Measurements from ENCODE around the gene RAB7A. TPM values are rescaled to one million over a fixed set of nuclear protein-coding genes. Genes with fewer than 3 reads are reported as not detected.

RAB7A gene
- total RNA-seq, 1 experiment from 2014 or later: 491 TPM

DNA sequence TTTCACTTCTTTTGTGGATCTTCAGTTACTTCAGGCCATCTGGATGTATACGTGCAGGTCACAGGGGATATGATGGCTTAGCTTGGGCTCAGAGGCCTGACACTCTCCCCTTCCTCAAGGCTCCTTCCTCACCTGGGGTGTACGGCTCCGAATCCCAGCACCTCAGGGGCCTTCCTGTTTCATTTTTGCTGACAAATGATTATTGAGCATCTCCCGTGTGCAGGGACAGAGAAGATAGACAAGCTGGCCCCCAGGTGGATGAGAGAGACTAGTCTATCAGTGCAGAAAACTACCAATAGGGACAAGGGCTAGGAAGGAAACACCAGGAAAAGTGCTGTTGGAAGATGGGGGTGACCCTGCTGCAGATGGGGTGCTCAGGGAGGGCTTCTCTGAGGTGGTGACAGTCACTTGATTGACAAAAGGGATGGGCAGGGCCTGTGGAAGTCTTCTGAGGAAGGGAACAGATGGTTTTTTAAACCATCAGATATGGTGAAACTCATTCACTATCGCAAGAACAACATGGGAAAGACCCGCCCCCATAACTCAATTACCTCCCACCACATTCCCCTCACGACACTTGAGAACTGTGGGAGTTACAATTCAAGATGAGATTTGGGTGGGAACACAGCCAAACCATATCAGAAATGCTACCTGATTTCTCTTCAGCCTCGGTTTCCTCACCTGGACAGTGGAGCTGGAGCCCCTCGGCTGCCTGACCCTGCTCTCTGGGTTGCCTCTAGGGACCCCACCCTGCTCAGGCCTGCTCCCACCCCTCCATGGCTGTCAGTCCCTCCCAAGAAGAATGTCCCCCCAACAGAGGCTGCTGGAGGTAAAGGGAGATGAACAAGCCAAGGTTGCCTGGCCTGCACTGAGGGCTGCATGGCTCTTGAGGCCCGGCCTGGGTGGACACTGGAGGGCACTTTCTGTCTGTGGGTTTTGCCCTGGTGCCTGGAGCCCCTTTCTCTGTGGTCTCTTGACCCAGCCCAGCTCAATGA, 116.2 kb downstream of the RAB7A start:
- H3K4me1 Mint-ChIP-seq (ENCODE audit: low read depth, unreplicated experiment): peaks cover 15% of the 10 kb centered on the region
- intact Hi-C loops (cut with micrococcal nuclease; ENCODE audit: unreplicated experiment): no loop called here
- TF ChIP-seq, protein P1, sequence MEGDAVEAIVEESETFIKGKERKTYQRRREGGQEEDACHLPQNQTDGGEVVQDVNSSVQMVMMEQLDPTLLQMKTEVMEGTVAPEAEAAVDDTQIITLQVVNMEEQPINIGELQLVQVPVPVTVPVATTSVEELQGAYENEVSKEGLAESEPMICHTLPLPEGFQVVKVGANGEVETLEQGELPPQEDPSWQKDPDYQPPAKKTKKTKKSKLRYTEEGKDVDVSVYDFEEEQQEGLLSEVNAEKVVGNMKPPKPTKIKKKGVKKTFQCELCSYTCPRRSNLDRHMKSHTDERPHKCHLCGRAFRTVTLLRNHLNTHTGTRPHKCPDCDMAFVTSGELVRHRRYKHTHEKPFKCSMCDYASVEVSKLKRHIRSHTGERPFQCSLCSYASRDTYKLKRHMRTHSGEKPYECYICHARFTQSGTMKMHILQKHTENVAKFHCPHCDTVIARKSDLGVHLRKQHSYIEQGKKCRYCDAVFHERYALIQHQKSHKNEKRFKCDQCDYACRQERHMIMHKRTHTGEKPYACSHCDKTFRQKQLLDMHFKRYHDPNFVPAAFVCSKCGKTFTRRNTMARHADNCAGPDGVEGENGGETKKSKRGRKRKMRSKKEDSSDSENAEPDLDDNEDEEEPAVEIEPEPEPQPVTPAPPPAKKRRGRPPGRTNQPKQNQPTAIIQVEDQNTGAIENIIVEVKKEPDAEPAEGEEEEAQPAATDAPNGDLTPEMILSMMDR (IDR thresholded peaks at IDR 0.05; ENCODE audit: unreplicated experiment): no peak
- no peaks in the 10 kb centered on the region for H3K36me3 Mint-ChIP-seq (ENCODE audit: insufficient read depth, unreplicated experiment)
- CTCF ChIA-PET: no interaction called here
- no peak overlapping the region for H3K27ac Mint-ChIP-seq (ENCODE audit: unreplicated experiment)
- H3K9me3 Mint-ChIP-seq (ENCODE audit: low read depth, unreplicated experiment): no peaks in the 10 kb centered on the region
- DNase-seq: no peak
- H3K4me3 Mint-ChIP-seq (ENCODE audit: low read depth, unreplicated experiment): no peak overlapping the region
- BruUV-seq (replicated peaks): no TSS peak
- H3K27me3 Mint-ChIP-seq (ENCODE audit: unreplicated experiment): peaks cover 30% of the 10 kb centered on the region

DNA sequence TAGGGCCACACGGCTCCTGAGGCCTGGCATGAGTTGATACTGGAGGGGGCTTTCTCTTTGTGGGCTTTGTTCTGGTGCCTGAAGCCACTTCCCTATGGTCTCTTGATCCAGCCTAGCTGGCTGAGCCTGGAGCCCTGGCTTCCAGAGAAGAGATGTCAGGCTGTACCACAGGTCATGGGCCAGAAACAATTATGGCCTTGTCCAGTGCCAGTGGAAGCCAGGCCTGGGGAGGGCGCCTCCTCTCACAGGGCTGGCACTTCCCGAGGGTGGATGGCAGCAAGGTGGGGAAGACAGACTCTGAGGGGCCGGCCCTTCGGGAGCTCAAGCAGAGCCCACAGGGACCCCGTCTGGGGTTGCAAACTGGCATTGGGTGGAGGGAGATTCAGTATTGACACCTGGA, 118.5 kb downstream of the RAB7A start:
- Mint-ChIP-seq H3K27ac (ENCODE audit: unreplicated experiment) (no peak overlapping the region), H3K27me3 (ENCODE audit: unreplicated experiment) (peaks cover 38% of the 10 kb centered on the region), H3K9me3 (ENCODE audit: low read depth, unreplicated experiment) (no peaks in the 10 kb centered on the region), H3K4me1 (ENCODE audit: low read depth, unreplicated experiment) (peaks cover 15% of the 10 kb centered on the region), H3K36me3 (ENCODE audit: insufficient read depth, unreplicated experiment) (no peaks in the 10 kb centered on the region), H3K4me3 (ENCODE audit: low read depth, unreplicated experiment) (no peak overlapping the region)
- TF ChIP-seq, protein P1 (IDR thresholded peaks at IDR 0.05; ENCODE audit: unreplicated experiment): peak; percentile 10
- intact Hi-C loops (cut with micrococcal nuclease; ENCODE audit: unreplicated experiment): no loop called here
- CTCF ChIA-PET: interaction anchor here (0.6 kb wide), 1 partner anchor 8 kb away, joined by 10 read pairs; no protein-coding TSS in a partner anchor
- no peak for DNase-seq
- no TSS peak for BruUV-seq (replicated peaks)

DNA sequence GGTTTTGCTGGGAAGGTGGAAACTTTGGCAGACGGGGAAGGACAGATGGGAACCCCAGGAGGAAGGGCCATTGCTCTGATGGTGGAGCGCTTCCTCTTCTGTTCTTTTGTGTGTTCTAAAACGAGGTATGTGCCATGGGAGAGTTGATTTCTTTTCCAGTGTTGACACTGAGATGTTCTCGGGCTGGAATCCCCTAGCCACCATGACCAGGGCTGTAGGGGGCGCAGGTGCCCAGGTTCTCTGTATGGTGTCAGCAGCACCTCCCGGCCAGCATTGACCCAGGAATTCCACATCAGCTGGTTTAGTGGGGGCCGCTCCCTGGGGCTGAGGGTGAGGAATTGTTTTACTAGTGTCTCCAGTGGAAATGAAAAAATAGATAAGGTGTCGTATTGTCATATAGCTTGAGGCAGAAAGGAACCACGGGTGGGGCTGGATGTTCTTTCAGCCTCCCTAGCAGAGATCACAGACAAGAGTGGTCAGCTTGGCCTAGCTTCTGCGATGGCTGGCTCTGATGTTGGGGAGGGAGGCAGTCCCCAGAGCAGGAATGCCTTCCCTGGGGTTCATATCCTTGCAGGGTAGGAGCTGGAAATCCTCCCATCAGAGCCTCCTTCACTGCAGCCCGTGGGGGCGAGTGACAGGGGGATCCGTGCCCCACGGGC, 119.3 kb downstream of the RAB7A start:
- peaks cover 15% of the 10 kb centered on the region for H3K4me1 Mint-ChIP-seq (ENCODE audit: low read depth, unreplicated experiment)
- H3K4me3 Mint-ChIP-seq (ENCODE audit: low read depth, unreplicated experiment): peak overlapping the region; percentile 64
- intact Hi-C loops (cut with micrococcal nuclease; ENCODE audit: unreplicated experiment): no loop called here
- CTCF ChIA-PET: interaction anchor here (0.6 to 1.6 kb wide), 7 partner anchors 7 to 228 kb away, joined by 3 to 14 read pairs (median 3); no protein-coding TSS in a partner anchor
- H3K27ac Mint-ChIP-seq (ENCODE audit: unreplicated experiment): no peak overlapping the region
- peak; percentile 48 for DNase-seq
- no peaks in the 10 kb centered on the region for H3K36me3 Mint-ChIP-seq (ENCODE audit: insufficient read depth, unreplicated experiment)
- H3K27me3 Mint-ChIP-seq (ENCODE audit: unreplicated experiment): peaks cover 39% of the 10 kb centered on the region
- BruUV-seq (replicated peaks): no TSS peak
- TF ChIP-seq, protein P1 (IDR thresholded peaks at IDR 0.05; ENCODE audit: unreplicated experiment): no peak
- H3K9me3 Mint-ChIP-seq (ENCODE audit: low read depth, unreplicated experiment): no peaks in the 10 kb centered on the region

DNA sequence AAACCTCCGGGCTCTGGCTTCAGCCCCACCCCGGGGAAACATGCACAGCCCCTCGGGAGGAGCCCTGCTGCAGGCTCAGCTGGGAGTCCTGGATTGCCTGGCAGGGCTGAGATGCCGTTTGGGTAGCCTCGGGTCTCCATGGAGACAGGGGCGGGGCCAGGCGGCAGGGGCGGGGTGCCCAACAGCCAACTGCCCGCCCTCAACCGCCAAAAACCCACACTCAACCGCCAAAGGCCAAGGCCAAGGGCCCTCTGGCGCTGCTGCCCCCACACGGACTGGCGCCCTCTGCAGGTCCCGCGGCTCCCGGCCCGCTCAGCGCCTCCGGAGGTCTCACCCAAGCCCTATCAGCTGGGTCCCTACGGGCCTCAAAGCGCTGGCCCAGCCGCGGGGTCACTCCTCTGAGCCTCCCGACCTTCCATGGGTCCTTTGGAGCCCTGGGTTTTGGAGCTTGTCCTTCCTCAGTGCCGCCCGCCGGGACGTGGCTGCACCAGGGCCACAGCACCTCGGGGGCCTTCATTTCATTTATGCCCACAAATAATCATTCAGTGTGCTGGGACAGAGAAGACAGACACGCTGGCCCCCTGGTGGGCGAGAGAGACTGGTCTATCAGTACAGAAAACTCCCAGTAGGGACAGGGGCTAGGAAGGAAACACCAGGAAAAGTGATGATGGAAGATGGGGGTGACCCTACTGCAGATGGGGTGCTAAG, 119.9 kb downstream of the RAB7A start:
- Mint-ChIP-seq H3K4me3 (ENCODE audit: low read depth, unreplicated experiment) (peak overlapping the region; percentile 64), H3K27ac (ENCODE audit: unreplicated experiment) (no peak overlapping the region), H3K9me3 (ENCODE audit: low read depth, unreplicated experiment) (no peaks in the 10 kb centered on the region), H3K27me3 (ENCODE audit: unreplicated experiment) (peaks cover 35% of the 10 kb centered on the region), H3K36me3 (ENCODE audit: insufficient read depth, unreplicated experiment) (no peaks in the 10 kb centered on the region), H3K4me1 (ENCODE audit: low read depth, unreplicated experiment) (peaks cover 15% of the 10 kb centered on the region)
- DNase-seq: peak; percentile 96
- TF ChIP-seq, protein P1 (IDR thresholded peaks at IDR 0.05; ENCODE audit: unreplicated experiment): peak; percentile 84
- BruUV-seq (replicated peaks): no TSS peak
- intact Hi-C loops (cut with micrococcal nuclease; ENCODE audit: unreplicated experiment): loop anchor here (2.0 kb wide), 1 partner anchor 165 kb away; no protein-coding TSS in a partner anchor
- CTCF ChIA-PET: interaction anchor here (0.6 to 1.6 kb wide), 6 partner anchors 30 to 228 kb away, joined by 3 to 14 read pairs (median 3); no protein-coding TSS in a partner anchor
